ENCODE results near the gene RAB25. TPM values are rescaled to one million over a fixed set of nuclear protein-coding genes. Genes with fewer than 3 reads are reported as not detected.

RAB25 gene
- total RNA-seq, 4 donors from 2014 or later: 5.0 to 5.5 TPM; not detected in 2

GRCh38 chr1:156096640-156097391, 35.9 kb downstream of the RAB25 start:
- peak; percentile 93 for DNase-seq

GRCh38 chr1:156097499-156098178, 36.7 kb downstream of the RAB25 start:
- no peak overlapping the region for H3K4me3 ChIP-seq
- no peak for TF ChIP-seq CTCF (IDR thresholded peaks at IDR 0.05)
- intact Hi-C loops (cut with DNase I; ENCODE audit: low total_unique reads): loop anchor here (2.0 kb wide), 1 partner anchor 33 kb away; no protein-coding TSS in a partner anchor
- DNase-seq: no peak
- no peaks in the 10 kb centered on the region for H3K9me3 ChIP-seq
- H3K27me3 ChIP-seq: no peaks in the 10 kb centered on the region
- peak overlapping the region; percentile 81 to 93 for H3K27ac ChIP-seq
- no peaks in the 10 kb centered on the region for H3K36me3 ChIP-seq
- peaks cover 0 to 8% of the 10 kb centered on the region in 2 donors for H3K4me1 ChIP-seq

More at GRCh38 chr1:156096640-156097391, 35.9 kb downstream of the RAB25 start:
- H3K27me3 ChIP-seq: no peaks in the 10 kb centered on the region
- no peaks in the 10 kb centered on the region for H3K9me3 ChIP-seq
- intact Hi-C loops (cut with DNase I; ENCODE audit: low total_unique reads): loop anchor here (2.0 kb wide), 1 partner anchor 34 kb away; no protein-coding TSS in a partner anchor
- peak in 1 of 2 donors; percentile 30 for TF ChIP-seq POLR2A (IDR thresholded peaks at IDR 0.05)
- peak; percentile 93 to 99 (median 98) for TF ChIP-seq CTCF (IDR thresholded peaks at IDR 0.05)
- H3K27ac ChIP-seq: peak overlapping the region; percentile 81 to 93
- H3K4me3 ChIP-seq: no peak overlapping the region
- no peaks in the 10 kb centered on the region for H3K4me1 ChIP-seq
- H3K36me3 ChIP-seq: no peaks in the 10 kb centered on the region

GRCh38 chr1:156098784-156099183, 37.8 kb downstream of the RAB25 start:
- H3K9me3 ChIP-seq: no peaks in the 10 kb centered on the region

GRCh38 chr1:156099282-156099681, 38.3 kb downstream of the RAB25 start:
- TF ChIP-seq POLR2A (IDR thresholded peaks at IDR 0.05): no peak
- no peak for TF ChIP-seq CTCF (IDR thresholded peaks at IDR 0.05)
- no peaks in the 10 kb centered on the region for H3K36me3 ChIP-seq
- DNase-seq: no peak
- no peak overlapping the region for H3K27ac ChIP-seq
- no peaks in the 10 kb centered on the region for H3K9me3 ChIP-seq
- no peaks in the 10 kb centered on the region for H3K27me3 ChIP-seq
- H3K4me3 ChIP-seq: no peak overlapping the region
- intact Hi-C loops (cut with DNase I; ENCODE audit: low total_unique reads): no loop called here
- peaks cover 9 to 24% of the 10 kb centered on the region in 2 donors for H3K4me1 ChIP-seq

More at GRCh38 chr1:156098784-156099183, 37.8 kb downstream of the RAB25 start:
- DNase-seq: no peak
- Histone ChIP-seq H3K36me3 (no peaks in the 10 kb centered on the region), H3K27me3 (no peaks in the 10 kb centered on the region), H3K4me3 (no peak overlapping the region), H3K4me1 (peaks cover 7 to 19% of the 10 kb centered on the region in 2 donors), H3K27ac (no peak overlapping the region)
- no peak for TF ChIP-seq CTCF (IDR thresholded peaks at IDR 0.05)
- no peak for TF ChIP-seq POLR2A (IDR thresholded peaks at IDR 0.05)
- intact Hi-C loops (cut with DNase I; ENCODE audit: low total_unique reads): no loop called here

Data from uterus (tissue), 4 donors.